Stimulated activated CD4-positive, alpha-beta T cell treated with anti-CD3 and anti-CD28 coated beads, TNF-alpha, amount 100 ng/mL, for 48 hours (primary cell): ENCODE data around the gene OPRL1.
"Not testable (repeated sequence)": the region's sequence is repeated elsewhere in the genome, so short reads cannot be mapped to it uniquely, and the experiment has no call there.

Experiments
- DNase-seq, 3 donors: peaks; one replicate each; pipeline ENCODE4 v3.0.0-alpha.2; 2020; ENCODE audit warnings: low read depth in 3 of 3

The OPRL1 gene

GRCh38 chr20:64115171-64115911 is 35.5 kb downstream of the OPRL1 start:
- no peak for DNase-seq

- DNase-seq, result no peak
Measured at GRCh38 chr20:64116016-64116415, 36.1 kb downstream of the OPRL1 start.

- DNase-seq, result no peak
Measured at GRCh38 chr20:64116541-64117431, 36.9 kb downstream of the OPRL1 start.

- not testable (repeated sequence) for DNase-seq
Measured at GRCh38 chr20:64117432-64117777, 37.5 kb downstream of the OPRL1 start.

GRCh38 chr20:64119301-64119680 is 39.4 kb downstream of the OPRL1 start:
- DNase-seq, result no peak

GRCh38 chr20:64119681-64120341 is 39.9 kb downstream of the OPRL1 start:
- no peak for DNase-seq

GRCh38 chr20:64121586-64121985 is 41.7 kb downstream of the OPRL1 start:
- DNase-seq, result no peak

- DNase-seq, result not testable (repeated sequence)
Measured at GRCh38 chr20:64122927-64123326, 43.0 kb downstream of the OPRL1 start.

- not testable (repeated sequence) for DNase-seq
Measured at GRCh38 chr20:64123517-64123916, 43.6 kb downstream of the OPRL1 start.

GRCh38 chr20:64129146-64129782 is 49.4 kb downstream of the OPRL1 start:
- no peak for DNase-seq

- DNase-seq, result no peak
Measured at GRCh38 chr20:64130271-64130670, 50.4 kb downstream of the OPRL1 start.

- no peak for DNase-seq
Measured at GRCh38 chr20:64130876-64131275, 51.0 kb downstream of the OPRL1 start.

- DNase-seq, result no peak
Measured at GRCh38 chr20:64131406-64131805, 51.5 kb downstream of the OPRL1 start.

- no peak for DNase-seq
Measured at GRCh38 chr20:64133951-64134407, 54.1 kb downstream of the OPRL1 start.

- DNase-seq, result not testable (repeated sequence)
Measured at GRCh38 chr20:64134744-64135143, 54.9 kb downstream of the OPRL1 start.

GRCh38 chr20:64136004-64136710 is 56.3 kb downstream of the OPRL1 start:
- DNase-seq, result no peak

- DNase-seq, result no peak
Measured at GRCh38 chr20:64137598-64138031, 57.7 kb downstream of the OPRL1 start.

- no peak for DNase-seq
Measured at GRCh38 chr20:64138276-64138815, 58.5 kb downstream of the OPRL1 start.

GRCh38 chr20:64139199-64140060 is 59.5 kb downstream of the OPRL1 start:
- no peak for DNase-seq
